Endothelial cell of umbilical vein (primary cell): Measurements from ENCODE around the gene SLC25A44. TPM values are rescaled to one million over a fixed set of nuclear protein-coding genes. Genes with fewer than 3 reads are reported as not detected.
A peak's percentile ranks its signal among the peaks of the same experiment; 100 is the strongest.

Experiments
- BruUV-seq: library from RNA; stranded (reverse); fragments of 400-500 nt; replicated peaks from 2 replicates; lab custom pipeline; 2021; lab: Mats Ljungman, UMichigan
- CTCF ChIA-PET: fragments of 300-600, 350-600 bp; sonication (Branson Sonifier 250); formaldehyde crosslinking; loops from one replicate; lab custom pipeline; 2021; ENCODE audit warnings: antibody characterized with exemption, inconsistent platforms; lab: Charles Lee
- POLR2A ChIA-PET: fragments of 300-600, 350-600 bp; sonication (Branson Sonifier 250); formaldehyde crosslinking; loops from one replicate; lab custom pipeline; 2021; ENCODE audit warnings: antibody characterized with exemption, inconsistent platforms; lab: Charles Lee
- DNase-seq: peaks from one replicate; pipeline ENCODE4 v3.0.0-alpha.2; 2011; ENCODE audit warnings: low read depth, low spot score
- FAIRE-seq: peaks from 2 replicates; lab custom pipeline; 2011; peaks lifted over from hg19 to GRCh38; lab: Jason Lieb, UNC
- H2AFZ ChIP-seq: 2 replicates; pipeline ENCODE4 v1.6.0; 2012; ENCODE audit warnings: low read depth, low read length, control low read depth, inconsistent platforms
- H3K27ac ChIP-seq: 2 replicates; pipeline ENCODE4 v1.5.1; 2011; ENCODE audit warnings: low read depth, mild to moderate bottlenecking, control low read depth, low read length, moderate library complexity; ENCODE audit not compliant: insufficient read depth
- H3K27me3 ChIP-seq, 2 experiments: 2 replicates each; pipeline versions ENCODE4 v1.6.0 to v1.6.1; 2011; ENCODE audit warnings: low read length in 2 of 2, mixed read lengths in 1 of 2; ENCODE audit not compliant: control insufficient read depth in 2 of 2, insufficient read depth in 2 of 2
- H3K36me3 ChIP-seq, 2 experiments: 2 replicates in 1 of 2; 3 replicates in 1 of 2; pipeline ENCODE4 v1.5.1; 2011; ENCODE audit warnings: low read length in 2 of 2, mild to moderate bottlenecking in 1 of 2, moderate library complexity in 1 of 2; ENCODE audit not compliant: control insufficient read depth in 2 of 2, insufficient read depth in 2 of 2; ENCODE audit errors: extremely low read depth in 1 of 2
- H3K4me1 ChIP-seq: 3 replicates; pipeline ENCODE4 v1.5.1; 2011; ENCODE audit warnings: mild to moderate bottlenecking, low read length; ENCODE audit not compliant: control insufficient read depth, insufficient read depth; ENCODE audit errors: extremely low read depth
- H3K4me2 ChIP-seq: 2 replicates; pipeline ENCODE4 v1.6.1; 2011; ENCODE audit warnings: low read length, control low read depth, mixed read lengths; ENCODE audit not compliant: insufficient read depth
- H3K4me3 ChIP-seq, 3 experiments: fragments of 200-600 bp in 1 of 3; sonication (generic), shearing (Covaris generic) in 1 of 3; replicated peaks in 1 of 3; 2 replicates each; pipeline ENCODE4 v1.5.1; 2011 to 2016; ENCODE audit warnings: control low read depth in 3 of 3, low read length in 3 of 3, mild to moderate bottlenecking in 2 of 3, inconsistent platforms in 1 of 3, low read depth in 1 of 3, moderate library complexity in 1 of 3; ENCODE audit not compliant: insufficient read depth in 1 of 3
- H3K79me2 ChIP-seq: 2 replicates; pipeline ENCODE4 v1.6.0; 2012; ENCODE audit warnings: low read length, inconsistent platforms; ENCODE audit not compliant: control insufficient read depth, insufficient read depth
- H3K9ac ChIP-seq: replicated peaks from 2 replicates; pipeline ENCODE3; 2011; ENCODE audit warnings: low read length, control low read depth; ENCODE audit not compliant: insufficient read depth; ENCODE audit errors: extremely low read depth
- H3K9me1 ChIP-seq: replicated peaks from 3 replicates; pipeline ENCODE4 v1.6.0; 2011; ENCODE audit warnings: mild to moderate bottlenecking, low read length; ENCODE audit not compliant: control insufficient read depth, insufficient read depth; ENCODE audit errors: extremely low read depth
- H3K9me3 ChIP-seq: replicated peaks from 2 replicates; pipeline ENCODE4 v1.5.1; 2012; ENCODE audit warnings: low read length, inconsistent platforms; ENCODE audit not compliant: control insufficient read depth, insufficient read depth
- H4K20me1 ChIP-seq: replicated peaks from 2 replicates; pipeline ENCODE3; 2011; ENCODE audit warnings: mild to moderate bottlenecking, low read length; ENCODE audit not compliant: control insufficient read depth, insufficient read depth; ENCODE audit errors: extremely low read depth
- EZH2 ChIP-seq: IDR thresholded peaks from 2 replicates; pipeline ENCODE4 v1.6.1; 2012; ENCODE audit warnings: borderline replicate concordance, low read depth, mild to moderate bottlenecking, moderate library complexity, low read length, inconsistent platforms; ENCODE audit not compliant: severe bottlenecking
- FOS ChIP-seq: IDR thresholded peaks from 2 replicates; pipeline ENCODE4 v1.6.1; 2011; ENCODE audit warnings: mild to moderate bottlenecking, low read length, moderate library complexity, borderline replicate concordance; ENCODE audit not compliant: insufficient read depth
- GATA2 ChIP-seq: IDR thresholded peaks from 2 replicates; pipeline ENCODE4 v1.7.0; 2011; ENCODE audit warnings: low read depth, mild to moderate bottlenecking, moderate library complexity, mixed read lengths, low read length; ENCODE audit not compliant: insufficient read length, insufficient read depth
- JUN ChIP-seq: IDR thresholded peaks from 2 replicates; pipeline ENCODE4 v1.6.1; 2011; ENCODE audit warnings: borderline replicate concordance, low read depth; ENCODE audit not compliant: insufficient read length, insufficient read depth
- MYC ChIP-seq: IDR thresholded peaks from one replicate; pipeline ENCODE4 v1.6.1; 2011; ENCODE audit warnings: mild to moderate bottlenecking, low read depth, low read length
- POLR2A ChIP-seq: IDR thresholded peaks from 2 replicates; pipeline ENCODE4 v1.6.1; 2012; ENCODE audit warnings: low read depth, mild to moderate bottlenecking, control low read depth, low read length
- POLR2AphosphoS5 ChIP-seq: IDR thresholded peaks from 2 replicates; pipeline ENCODE4 v1.6.1; 2012; ENCODE audit warnings: low read depth, mild to moderate bottlenecking, control low read depth, low read length, moderate library complexity; ENCODE audit not compliant: insufficient read depth
- dilution Hi-C: fragments of 300-500 bp; cut with MboI; formaldehyde crosslinking; loops from one replicate; pipeline ENCODE4 v1.15.0; 2019; ENCODE audit warnings: low sequenced_read_pairs; ENCODE audit not compliant: extremely low pct_ligation_motif_present
- intact Hi-C: fragments of 100-400 bp; cut with micrococcal nuclease; formaldehyde crosslinking; loops from one replicate; pipeline ENCODE4 v1.10.0; 2022
- polyA plus RNA-seq, 4 experiments: library from polyadenylated mRNA; depleted of rRNA in 3 of 4; stranded (reverse) in 3 of 4; unstranded in 1 of 4; fragments of >200 nt; gene quantifications; 2 replicates each; pipeline versions ENCODE4 v1.2.1 to v1.2.3, GENCODE V29; 2011 to 2012; ENCODE audit warnings: missing spikeins in 1 of 4
- total RNA-seq: library from RNA; stranded (reverse); gene quantifications from 2 replicates; pipeline ENCODE4 v1.2.3, GENCODE V29; 2021
- TF ChIP-seq, protein P1 (sequence below): IDR thresholded peaks from 2 replicates; pipeline ENCODE4 v1.6.1; 2011; ENCODE audit not compliant: insufficient read depth, insufficient read length
- TF ChIP-seq, protein P2 (sequence below), 2 donors: IDR thresholded peaks; 1 replicate in 1 of 2; 2 replicates in 1 of 2; pipeline ENCODE4 v1.5.1; 2011; ENCODE audit warnings: low read length in 2 of 2, mild to moderate bottlenecking in 2 of 2, moderate library complexity in 2 of 2, control low read depth in 1 of 2, inconsistent platforms in 1 of 2, low read depth in 1 of 2; ENCODE audit not compliant: insufficient read depth in 1 of 2; ENCODE audit errors: extremely low read depth in 1 of 2

Gene SLC25A44
- total and polyA plus RNA-seq, 2 donors (not counting 3 experiments of a cell fraction or from before 2014, with no cell fraction given) = 24.0 to 30.6 TPM

DNA sequence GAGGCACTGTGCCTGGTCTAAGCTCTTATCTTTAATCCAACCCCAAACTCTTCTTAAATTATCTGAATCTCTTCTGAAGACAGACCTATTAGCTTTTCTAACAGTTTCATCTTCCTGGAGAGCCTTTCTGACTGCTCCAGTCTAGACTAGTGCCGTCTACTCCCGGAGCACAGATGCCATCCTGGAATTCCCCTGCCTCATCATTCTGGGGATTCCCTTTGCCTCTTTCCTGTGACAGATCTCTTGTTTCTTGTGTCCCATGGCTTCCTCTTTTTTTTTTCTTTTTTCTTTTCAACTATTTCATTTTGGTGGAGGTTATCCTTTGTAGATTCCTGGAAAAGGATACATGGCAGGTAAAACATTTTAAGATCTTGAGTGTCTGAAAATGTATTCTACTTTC is 28.8 kb upstream of the SLC25A44 start:
- Histone ChIP-seq H3K9ac (no peak overlapping the region), H4K20me1 (no peaks in the 10 kb centered on the region), H2AFZ (no peak overlapping the region), H3K36me3 (no peaks in the 10 kb centered on the region), H3K4me3 (no peak overlapping the region), H3K9me3 (no peaks in the 10 kb centered on the region), H3K9me1 (no peaks in the 10 kb centered on the region), H3K4me2 (no peak overlapping the region), H3K27me3 (no peaks in the 10 kb centered on the region), H3K27ac (no peak overlapping the region), H3K79me2 (no peaks in the 10 kb centered on the region), H3K4me1 (peaks cover 16% of the 10 kb centered on the region)
- dilution Hi-C loops = no loop called here
- FAIRE-seq = peak; percentile 49
- no TSS peak for BruUV-seq
- TF ChIP-seq, protein P1, sequence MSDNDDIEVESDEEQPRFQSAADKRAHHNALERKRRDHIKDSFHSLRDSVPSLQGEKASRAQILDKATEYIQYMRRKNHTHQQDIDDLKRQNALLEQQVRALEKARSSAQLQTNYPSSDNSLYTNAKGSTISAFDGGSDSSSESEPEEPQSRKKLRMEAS = no peak
- TF ChIP-seq, protein P2, sequence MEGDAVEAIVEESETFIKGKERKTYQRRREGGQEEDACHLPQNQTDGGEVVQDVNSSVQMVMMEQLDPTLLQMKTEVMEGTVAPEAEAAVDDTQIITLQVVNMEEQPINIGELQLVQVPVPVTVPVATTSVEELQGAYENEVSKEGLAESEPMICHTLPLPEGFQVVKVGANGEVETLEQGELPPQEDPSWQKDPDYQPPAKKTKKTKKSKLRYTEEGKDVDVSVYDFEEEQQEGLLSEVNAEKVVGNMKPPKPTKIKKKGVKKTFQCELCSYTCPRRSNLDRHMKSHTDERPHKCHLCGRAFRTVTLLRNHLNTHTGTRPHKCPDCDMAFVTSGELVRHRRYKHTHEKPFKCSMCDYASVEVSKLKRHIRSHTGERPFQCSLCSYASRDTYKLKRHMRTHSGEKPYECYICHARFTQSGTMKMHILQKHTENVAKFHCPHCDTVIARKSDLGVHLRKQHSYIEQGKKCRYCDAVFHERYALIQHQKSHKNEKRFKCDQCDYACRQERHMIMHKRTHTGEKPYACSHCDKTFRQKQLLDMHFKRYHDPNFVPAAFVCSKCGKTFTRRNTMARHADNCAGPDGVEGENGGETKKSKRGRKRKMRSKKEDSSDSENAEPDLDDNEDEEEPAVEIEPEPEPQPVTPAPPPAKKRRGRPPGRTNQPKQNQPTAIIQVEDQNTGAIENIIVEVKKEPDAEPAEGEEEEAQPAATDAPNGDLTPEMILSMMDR (IDR thresholded peaks at IDR 0.05; ENCODE audit: extremely low read depth in 1 of 2, insufficient read depth in 1 of 2, low read depth in 1 of 2, low read length in 2 of 2) = no peak
- TF ChIP-seq GATA2 (no peak), MYC (no peak), JUN (no peak)
- POLR2A ChIA-PET = no interaction called here
- no peak for DNase-seq
- CTCF ChIA-PET = interaction anchor here (1.4 to 2.1 kb wide), 2 partner anchors 19 to 60 kb away, joined by 8 to 15 read pairs; no protein-coding TSS in a partner anchor
- intact Hi-C loops = no loop called here

DNA sequence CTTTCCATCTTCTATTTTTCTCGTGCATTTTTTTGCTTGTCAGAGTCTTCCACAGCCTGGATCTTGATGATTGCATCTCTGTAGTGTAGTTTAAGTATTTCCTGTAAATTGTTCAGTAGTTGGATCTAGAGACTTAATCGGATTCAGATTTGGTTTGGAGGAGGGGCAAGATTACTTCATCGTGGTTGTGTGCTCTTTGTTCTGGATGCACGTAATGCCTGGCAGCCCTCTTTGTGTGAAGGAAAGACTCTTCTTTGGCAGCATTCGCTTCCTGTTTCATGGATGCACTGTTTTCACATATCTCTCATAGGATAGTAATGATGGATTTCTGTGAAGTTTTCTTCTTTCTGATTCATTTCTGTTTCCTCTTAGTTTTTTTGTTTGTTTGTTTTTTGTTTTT is 26.4 kb upstream of the SLC25A44 start:
- no peaks in the 10 kb centered on the region for H3K9me1 ChIP-seq
- POLR2A ChIA-PET = no interaction called here
- intact Hi-C loops (no loop called here), dilution Hi-C loops (no loop called here)
- DNase-seq (no peak), FAIRE-seq (peak; percentile 44)
- no peak overlapping the region for H3K4me2 ChIP-seq
- H4K20me1 ChIP-seq = no peaks in the 10 kb centered on the region
- no peaks in the 10 kb centered on the region for H3K9me3 ChIP-seq
- H3K27me3 ChIP-seq = no peaks in the 10 kb centered on the region
- H3K79me2 ChIP-seq = no peaks in the 10 kb centered on the region
- CTCF ChIA-PET = interaction anchor here (0.6 kb wide), 1 partner anchor 242 kb away, joined by 3 read pairs; no protein-coding TSS in a partner anchor
- H3K36me3 ChIP-seq = no peaks in the 10 kb centered on the region
- no peak overlapping the region for H3K9ac ChIP-seq
- BruUV-seq = no TSS peak
- H2AFZ ChIP-seq = peak overlapping the region; percentile 1
- no peak overlapping the region for H3K27ac ChIP-seq
- H3K4me3 ChIP-seq = no peak overlapping the region
- no peaks in the 10 kb centered on the region for H3K4me1 ChIP-seq
- TF ChIP-seq EZH2 (no peak), JUN (no peak), POLR2A (no peak), MYC (no peak), GATA2 (no peak), FOS (no peak), POLR2AphosphoS5 (no peak)
- TF ChIP-seq, protein P2 (IDR thresholded peaks at IDR 0.05; ENCODE audit: extremely low read depth in 1 of 2, insufficient read depth in 1 of 2, low read depth in 1 of 2, low read length in 2 of 2) = no peak
- TF ChIP-seq, protein P1 = no peak
